Measurements from ENCODE around the gene SPATS2L.

The SPATS2L gene

DNA sequence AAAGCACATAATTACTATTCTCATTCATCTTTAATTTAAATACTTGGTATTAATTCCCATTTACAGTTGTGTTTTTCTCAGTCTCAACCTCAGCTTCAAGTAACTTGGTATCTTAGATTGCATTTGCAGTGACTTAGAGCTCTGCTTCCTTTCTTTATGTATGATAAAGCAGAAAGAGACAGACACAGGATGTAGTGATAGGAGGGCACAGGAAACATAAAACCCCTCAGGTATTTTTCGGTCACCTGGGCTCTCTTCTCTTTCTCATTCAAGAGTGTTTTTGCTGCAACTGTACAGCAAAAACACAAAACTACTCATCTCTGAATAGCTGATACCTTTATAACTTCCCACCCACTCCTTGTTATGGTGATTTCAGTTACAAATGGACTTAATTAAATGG is 120.3 kb downstream of the SPATS2L start:
- Histone ChIP-seq H3K4me2 (ENCODE audit: low read depth, low read length, poor library complexity, severe bottlenecking) (no peak overlapping the region), H3K79me2 (ENCODE audit: insufficient read depth, low read length) (no peaks in the 10 kb centered on the region), H2AFZ (ENCODE audit: low read depth, low read length, severe bottlenecking) (no peak overlapping the region), H3K27ac (ENCODE audit: low read depth, low read length) (no peak overlapping the region), H3K9me2 (replicated peaks; ENCODE audit: insufficient read depth, low read length) (no peaks in the 10 kb centered on the region), H3F3A (ENCODE audit: insufficient read depth) (no peaks in the 10 kb centered on the region), H4K20me1 (ENCODE audit: low read depth, low read length) (no peaks in the 10 kb centered on the region), H3K9me3 (ENCODE audit: insufficient read depth, low read length) (no peaks in the 10 kb centered on the region), H3K36me3 (ENCODE audit: low read length) (no peaks in the 10 kb centered on the region), H3K9ac (ENCODE audit: low read length) (no peak overlapping the region), H3K4me3 (ENCODE audit: insufficient read depth, low read length, poor library complexity, severe bottlenecking) (no peak overlapping the region), H3K27me3 (ENCODE audit: low read length) (no peaks in the 10 kb centered on the region)
- TF ChIP-seq, protein P1, sequence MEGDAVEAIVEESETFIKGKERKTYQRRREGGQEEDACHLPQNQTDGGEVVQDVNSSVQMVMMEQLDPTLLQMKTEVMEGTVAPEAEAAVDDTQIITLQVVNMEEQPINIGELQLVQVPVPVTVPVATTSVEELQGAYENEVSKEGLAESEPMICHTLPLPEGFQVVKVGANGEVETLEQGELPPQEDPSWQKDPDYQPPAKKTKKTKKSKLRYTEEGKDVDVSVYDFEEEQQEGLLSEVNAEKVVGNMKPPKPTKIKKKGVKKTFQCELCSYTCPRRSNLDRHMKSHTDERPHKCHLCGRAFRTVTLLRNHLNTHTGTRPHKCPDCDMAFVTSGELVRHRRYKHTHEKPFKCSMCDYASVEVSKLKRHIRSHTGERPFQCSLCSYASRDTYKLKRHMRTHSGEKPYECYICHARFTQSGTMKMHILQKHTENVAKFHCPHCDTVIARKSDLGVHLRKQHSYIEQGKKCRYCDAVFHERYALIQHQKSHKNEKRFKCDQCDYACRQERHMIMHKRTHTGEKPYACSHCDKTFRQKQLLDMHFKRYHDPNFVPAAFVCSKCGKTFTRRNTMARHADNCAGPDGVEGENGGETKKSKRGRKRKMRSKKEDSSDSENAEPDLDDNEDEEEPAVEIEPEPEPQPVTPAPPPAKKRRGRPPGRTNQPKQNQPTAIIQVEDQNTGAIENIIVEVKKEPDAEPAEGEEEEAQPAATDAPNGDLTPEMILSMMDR (IDR thresholded peaks at IDR 0.05; ENCODE audit: insufficient read depth, low read length, poor library complexity, severe bottlenecking): no peak

DNA sequence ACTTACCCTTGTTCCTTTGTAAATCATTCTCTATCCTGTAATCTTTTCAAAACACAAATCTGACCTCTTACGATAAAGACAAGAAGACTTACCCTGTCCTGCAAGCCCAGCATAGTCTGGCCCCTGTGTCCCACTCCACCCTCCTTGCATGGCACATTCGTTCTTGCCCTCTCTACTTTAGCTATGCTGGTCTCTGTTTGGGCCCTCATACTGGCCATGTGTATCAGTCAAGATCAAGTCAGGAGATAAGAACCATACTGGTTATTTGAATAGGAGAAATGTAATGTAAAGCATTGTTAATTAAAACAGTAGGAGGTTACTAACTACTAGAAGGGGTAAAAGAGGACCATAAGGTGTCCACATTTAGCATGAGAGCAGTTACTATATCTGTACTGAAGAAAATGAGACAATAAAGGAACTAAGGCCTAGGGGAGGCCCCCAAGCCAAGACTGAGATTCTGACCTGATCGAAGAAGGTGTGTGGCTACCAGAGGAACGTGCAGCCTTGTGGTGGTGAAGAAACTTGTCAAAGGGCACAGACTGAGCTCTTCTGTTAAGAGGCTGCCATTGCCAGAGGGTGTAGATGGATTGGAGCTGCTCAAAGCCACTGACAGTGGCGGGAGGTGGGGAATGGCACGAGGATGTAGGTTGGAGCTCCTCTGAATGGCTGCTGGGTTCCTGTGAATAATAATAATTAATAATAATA is 122.6 kb downstream of the SPATS2L start:
- Histone ChIP-seq H3K79me2 (ENCODE audit: insufficient read depth, low read length) (no peaks in the 10 kb centered on the region), H3K9ac (ENCODE audit: low read length) (no peak overlapping the region), H3F3A (ENCODE audit: insufficient read depth) (no peaks in the 10 kb centered on the region), H4K20me1 (ENCODE audit: low read depth, low read length) (no peaks in the 10 kb centered on the region), H3K27ac (ENCODE audit: low read depth, low read length) (no peak overlapping the region), H3K4me3 (ENCODE audit: insufficient read depth, low read length, poor library complexity, severe bottlenecking) (no peak overlapping the region), H3K36me3 (ENCODE audit: low read length) (no peaks in the 10 kb centered on the region), H3K4me2 (ENCODE audit: low read depth, low read length, poor library complexity, severe bottlenecking) (no peak overlapping the region), H3K27me3 (ENCODE audit: low read length) (no peaks in the 10 kb centered on the region), H3K9me3 (ENCODE audit: insufficient read depth, low read length) (no peaks in the 10 kb centered on the region), H3K9me2 (replicated peaks; ENCODE audit: insufficient read depth, low read length) (no peaks in the 10 kb centered on the region), H2AFZ (ENCODE audit: low read depth, low read length, severe bottlenecking) (no peak overlapping the region)
- no peak for TF ChIP-seq EZH2phosphoT487 (conservative IDR thresholded peaks at IDR 0.05; ENCODE audit: low read length)
- TF ChIP-seq, protein P1 (IDR thresholded peaks at IDR 0.05; ENCODE audit: insufficient read depth, low read length, poor library complexity, severe bottlenecking): no peak

DNA sequence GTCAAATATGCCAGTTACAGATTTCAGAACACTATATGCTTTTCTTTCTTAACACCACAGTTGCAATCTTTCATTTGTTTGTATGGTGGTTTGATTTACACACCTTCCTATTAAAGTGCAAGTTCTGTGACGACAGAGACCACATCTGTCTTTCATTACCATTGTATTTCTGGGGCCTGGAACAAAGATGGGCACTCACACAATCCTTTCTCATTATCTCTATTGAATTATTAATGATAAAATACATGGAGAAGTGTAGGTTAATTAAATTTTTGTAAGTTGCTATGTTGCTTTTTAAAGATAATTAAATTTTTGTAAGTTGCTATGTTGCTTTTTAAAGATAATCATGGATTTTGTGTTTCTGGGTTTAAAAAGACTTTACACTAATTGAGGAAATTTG is 123.5 kb downstream of the SPATS2L start:
- Histone ChIP-seq H3K4me3 (ENCODE audit: insufficient read depth, low read length, poor library complexity, severe bottlenecking) (no peak overlapping the region), H3K27me3 (ENCODE audit: low read length) (no peaks in the 10 kb centered on the region), H3K9me3 (ENCODE audit: insufficient read depth, low read length) (no peaks in the 10 kb centered on the region), H3K36me3 (ENCODE audit: low read length) (no peaks in the 10 kb centered on the region), H4K20me1 (ENCODE audit: low read depth, low read length) (no peaks in the 10 kb centered on the region), H3K4me2 (ENCODE audit: low read depth, low read length, poor library complexity, severe bottlenecking) (no peak overlapping the region), H3K9ac (ENCODE audit: low read length) (no peak overlapping the region), H3F3A (ENCODE audit: insufficient read depth) (no peaks in the 10 kb centered on the region), H3K9me2 (replicated peaks; ENCODE audit: insufficient read depth, low read length) (no peaks in the 10 kb centered on the region), H2AFZ (ENCODE audit: low read depth, low read length, severe bottlenecking) (no peak overlapping the region), H3K27ac (ENCODE audit: low read depth, low read length) (no peak overlapping the region), H3K79me2 (ENCODE audit: insufficient read depth, low read length) (no peaks in the 10 kb centered on the region)
- TF ChIP-seq, protein P1 (IDR thresholded peaks at IDR 0.05; ENCODE audit: insufficient read depth, low read length, poor library complexity, severe bottlenecking): no peak
- TF ChIP-seq EZH2phosphoT487 (conservative IDR thresholded peaks at IDR 0.05; ENCODE audit: low read length): no peak
